ENCODE data around the gene KMT2A. TPM values are rescaled to one million over a fixed set of nuclear protein-coding genes. Genes with fewer than 3 reads are reported as not detected.

KMT2A gene
- total and polyA plus RNA-seq, 10 of the 15 experiments (the other 5 are each of a cell fraction or from before 2014, with no cell fraction given): 6.1 to 56.9 (median 25.4) TPM

DNA sequence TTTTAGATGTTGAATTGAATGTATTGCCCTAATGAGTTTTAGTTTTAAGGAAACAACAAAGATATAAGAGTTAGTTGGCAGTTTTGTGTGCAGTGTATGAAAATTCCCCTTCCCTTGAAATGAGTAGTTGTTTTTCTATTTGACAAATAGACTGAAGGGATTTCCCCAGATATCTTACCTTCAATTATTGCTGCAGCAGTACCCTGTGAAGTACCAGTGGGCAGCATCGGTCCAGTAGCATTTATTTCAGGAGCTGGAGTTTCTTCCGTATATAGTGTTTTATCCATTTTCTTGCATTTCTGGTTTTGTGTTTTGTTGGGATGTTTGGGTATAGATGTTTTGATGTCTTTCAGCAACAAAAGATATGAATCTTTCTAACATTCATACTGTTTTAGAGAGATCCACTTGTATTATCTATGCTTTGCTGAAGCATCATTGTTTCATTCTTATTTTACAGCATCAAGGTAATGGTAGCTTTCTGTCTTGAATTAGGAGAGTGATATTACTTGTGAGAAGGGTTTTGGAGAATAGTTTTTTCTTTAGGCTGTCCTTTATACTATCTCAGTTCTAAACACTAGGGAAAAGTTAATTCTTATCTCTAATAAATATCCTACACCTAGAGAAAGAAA is 7.4 kb downstream of the KMT2A start (continued):
- TF ChIP-seq KAT2A (conservative IDR thresholded peaks at IDR 0.05; ENCODE audit: control insufficient read depth, low read depth, low read length) (no peak), MTA3 (IDR thresholded peaks at IDR 0.05; ENCODE audit: borderline replicate concordance, low read length) (peak; percentile 73; the same call in 1 of the 2 replicates), ETV6 (conservative IDR thresholded peaks at IDR 0.05 in 1 of 2, IDR thresholded peaks at IDR 0.05 in 1 of 2; ENCODE audit: borderline replicate concordance in 1 of 2, low read depth in 1 of 2) (peak in 1 of 2 experiments; percentile 43; a peak in 1 of 4 replicates), JUNB (IDR thresholded peaks at IDR 0.05) (peak; percentile 97), PAX8 (IDR thresholded peaks at IDR 0.05) (no peak), HDAC2 (IDR thresholded peaks at IDR 0.05) (no peak), MYC (IDR thresholded peaks at IDR 0.05; ENCODE audit: insufficient read depth, insufficient read length, insufficient replicate concordance, low read length, severe bottlenecking) (no peak), EED (IDR thresholded peaks at IDR 0.05; ENCODE audit: low read depth) (peak; percentile 65), HDAC6 (IDR thresholded peaks at IDR 0.05; ENCODE audit: unreplicated experiment) (no peak), EGR1 (IDR thresholded peaks at IDR 0.05; ENCODE audit: borderline replicate concordance in 1 of 2, low read depth in 2 of 2, low read length in 2 of 2) (no peak)
- TF ChIP-seq, protein P1, sequence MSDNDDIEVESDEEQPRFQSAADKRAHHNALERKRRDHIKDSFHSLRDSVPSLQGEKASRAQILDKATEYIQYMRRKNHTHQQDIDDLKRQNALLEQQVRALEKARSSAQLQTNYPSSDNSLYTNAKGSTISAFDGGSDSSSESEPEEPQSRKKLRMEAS (IDR thresholded peaks at IDR 0.05; ENCODE audit: low read depth, low read length): no peak
- TF ChIP-seq, protein P2, sequence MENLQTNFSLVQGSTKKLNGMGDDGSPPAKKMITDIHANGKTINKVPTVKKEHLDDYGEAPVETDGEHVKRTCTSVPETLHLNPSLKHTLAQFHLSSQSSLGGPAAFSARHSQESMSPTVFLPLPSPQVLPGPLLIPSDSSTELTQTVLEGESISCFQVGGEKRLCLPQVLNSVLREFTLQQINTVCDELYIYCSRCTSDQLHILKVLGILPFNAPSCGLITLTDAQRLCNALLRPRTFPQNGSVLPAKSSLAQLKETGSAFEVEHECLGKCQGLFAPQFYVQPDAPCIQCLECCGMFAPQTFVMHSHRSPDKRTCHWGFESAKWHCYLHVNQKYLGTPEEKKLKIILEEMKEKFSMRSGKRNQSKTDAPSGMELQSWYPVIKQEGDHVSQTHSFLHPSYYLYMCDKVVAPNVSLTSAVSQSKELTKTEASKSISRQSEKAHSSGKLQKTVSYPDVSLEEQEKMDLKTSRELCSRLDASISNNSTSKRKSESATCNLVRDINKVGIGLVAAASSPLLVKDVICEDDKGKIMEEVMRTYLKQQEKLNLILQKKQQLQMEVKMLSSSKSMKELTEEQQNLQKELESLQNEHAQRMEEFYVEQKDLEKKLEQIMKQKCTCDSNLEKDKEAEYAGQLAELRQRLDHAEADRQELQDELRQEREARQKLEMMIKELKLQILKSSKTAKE (IDR thresholded peaks at IDR 0.05; ENCODE audit: low read depth, poor library complexity, severe bottlenecking): peak; percentile 46
- TF ChIP-seq, protein P3, sequence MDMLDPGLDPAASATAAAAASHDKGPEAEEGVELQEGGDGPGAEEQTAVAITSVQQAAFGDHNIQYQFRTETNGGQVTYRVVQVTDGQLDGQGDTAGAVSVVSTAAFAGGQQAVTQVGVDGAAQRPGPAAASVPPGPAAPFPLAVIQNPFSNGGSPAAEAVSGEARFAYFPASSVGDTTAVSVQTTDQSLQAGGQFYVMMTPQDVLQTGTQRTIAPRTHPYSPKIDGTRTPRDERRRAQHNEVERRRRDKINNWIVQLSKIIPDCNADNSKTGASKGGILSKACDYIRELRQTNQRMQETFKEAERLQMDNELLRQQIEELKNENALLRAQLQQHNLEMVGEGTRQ (IDR thresholded peaks at IDR 0.05; ENCODE audit: borderline replicate concordance, low read depth, low read length): no peak
- TF ChIP-seq, protein P4, sequence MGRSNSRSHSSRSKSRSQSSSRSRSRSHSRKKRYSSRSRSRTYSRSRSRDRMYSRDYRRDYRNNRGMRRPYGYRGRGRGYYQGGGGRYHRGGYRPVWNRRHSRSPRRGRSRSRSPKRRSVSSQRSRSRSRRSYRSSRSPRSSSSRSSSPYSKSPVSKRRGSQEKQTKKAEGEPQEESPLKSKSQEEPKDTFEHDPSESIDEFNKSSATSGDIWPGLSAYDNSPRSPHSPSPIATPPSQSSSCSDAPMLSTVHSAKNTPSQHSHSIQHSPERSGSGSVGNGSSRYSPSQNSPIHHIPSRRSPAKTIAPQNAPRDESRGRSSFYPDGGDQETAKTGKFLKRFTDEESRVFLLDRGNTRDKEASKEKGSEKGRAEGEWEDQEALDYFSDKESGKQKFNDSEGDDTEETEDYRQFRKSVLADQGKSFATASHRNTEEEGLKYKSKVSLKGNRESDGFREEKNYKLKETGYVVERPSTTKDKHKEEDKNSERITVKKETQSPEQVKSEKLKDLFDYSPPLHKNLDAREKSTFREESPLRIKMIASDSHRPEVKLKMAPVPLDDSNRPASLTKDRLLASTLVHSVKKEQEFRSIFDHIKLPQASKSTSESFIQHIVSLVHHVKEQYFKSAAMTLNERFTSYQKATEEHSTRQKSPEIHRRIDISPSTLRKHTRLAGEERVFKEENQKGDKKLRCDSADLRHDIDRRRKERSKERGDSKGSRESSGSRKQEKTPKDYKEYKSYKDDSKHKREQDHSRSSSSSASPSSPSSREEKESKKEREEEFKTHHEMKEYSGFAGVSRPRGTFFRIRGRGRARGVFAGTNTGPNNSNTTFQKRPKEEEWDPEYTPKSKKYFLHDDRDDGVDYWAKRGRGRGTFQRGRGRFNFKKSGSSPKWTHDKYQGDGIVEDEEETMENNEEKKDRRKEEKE (IDR thresholded peaks at IDR 0.05): no peak
- TF ChIP-seq, protein P5, sequence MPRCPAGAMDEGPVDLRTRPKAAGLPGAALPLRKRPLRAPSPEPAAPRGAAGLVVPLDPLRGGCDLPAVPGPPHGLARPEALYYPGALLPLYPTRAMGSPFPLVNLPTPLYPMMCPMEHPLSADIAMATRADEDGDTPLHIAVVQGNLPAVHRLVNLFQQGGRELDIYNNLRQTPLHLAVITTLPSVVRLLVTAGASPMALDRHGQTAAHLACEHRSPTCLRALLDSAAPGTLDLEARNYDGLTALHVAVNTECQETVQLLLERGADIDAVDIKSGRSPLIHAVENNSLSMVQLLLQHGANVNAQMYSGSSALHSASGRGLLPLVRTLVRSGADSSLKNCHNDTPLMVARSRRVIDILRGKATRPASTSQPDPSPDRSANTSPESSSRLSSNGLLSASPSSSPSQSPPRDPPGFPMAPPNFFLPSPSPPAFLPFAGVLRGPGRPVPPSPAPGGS (IDR thresholded peaks at IDR 0.05; ENCODE audit: borderline replicate concordance, insufficient read depth, low read depth, low read length, poor library complexity, severe bottlenecking): peak; percentile 77
